ENCODE results near the gene PPP6R3.

PPP6R3 gene

GRCh38 chr11:68467201-68467834 lies 6.8 kb downstream of the PPP6R3 start:
- TF ChIP-seq, protein P1, sequence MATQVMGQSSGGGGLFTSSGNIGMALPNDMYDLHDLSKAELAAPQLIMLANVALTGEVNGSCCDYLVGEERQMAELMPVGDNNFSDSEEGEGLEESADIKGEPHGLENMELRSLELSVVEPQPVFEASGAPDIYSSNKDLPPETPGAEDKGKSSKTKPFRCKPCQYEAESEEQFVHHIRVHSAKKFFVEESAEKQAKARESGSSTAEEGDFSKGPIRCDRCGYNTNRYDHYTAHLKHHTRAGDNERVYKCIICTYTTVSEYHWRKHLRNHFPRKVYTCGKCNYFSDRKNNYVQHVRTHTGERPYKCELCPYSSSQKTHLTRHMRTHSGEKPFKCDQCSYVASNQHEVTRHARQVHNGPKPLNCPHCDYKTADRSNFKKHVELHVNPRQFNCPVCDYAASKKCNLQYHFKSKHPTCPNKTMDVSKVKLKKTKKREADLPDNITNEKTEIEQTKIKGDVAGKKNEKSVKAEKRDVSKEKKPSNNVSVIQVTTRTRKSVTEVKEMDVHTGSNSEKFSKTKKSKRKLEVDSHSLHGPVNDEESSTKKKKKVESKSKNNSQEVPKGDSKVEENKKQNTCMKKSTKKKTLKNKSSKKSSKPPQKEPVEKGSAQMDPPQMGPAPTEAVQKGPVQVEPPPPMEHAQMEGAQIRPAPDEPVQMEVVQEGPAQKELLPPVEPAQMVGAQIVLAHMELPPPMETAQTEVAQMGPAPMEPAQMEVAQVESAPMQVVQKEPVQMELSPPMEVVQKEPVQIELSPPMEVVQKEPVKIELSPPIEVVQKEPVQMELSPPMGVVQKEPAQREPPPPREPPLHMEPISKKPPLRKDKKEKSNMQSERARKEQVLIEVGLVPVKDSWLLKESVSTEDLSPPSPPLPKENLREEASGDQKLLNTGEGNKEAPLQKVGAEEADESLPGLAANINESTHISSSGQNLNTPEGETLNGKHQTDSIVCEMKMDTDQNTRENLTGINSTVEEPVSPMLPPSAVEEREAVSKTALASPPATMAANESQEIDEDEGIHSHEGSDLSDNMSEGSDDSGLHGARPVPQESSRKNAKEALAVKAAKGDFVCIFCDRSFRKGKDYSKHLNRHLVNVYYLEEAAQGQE (IDR thresholded peaks at IDR 0.05; ENCODE audit: insufficient read depth in 1 of 2, low read depth in 2 of 2, low read length in 2 of 2) = no peak
- no peak for TF ChIP-seq POLR2AphosphoS5 (IDR thresholded peaks at IDR 0.05; ENCODE audit: low read depth, low read length)
- TF ChIP-seq FOXP2 (optimal IDR thresholded peaks at IDR 0.05; ENCODE audit: borderline replicate concordance, extremely low read depth, extremely low read length, insufficient read depth) = no peak
- no peak for TF ChIP-seq SIN3A (IDR thresholded peaks at IDR 0.05; ENCODE audit: borderline replicate concordance, insufficient read depth, low read length)
- TF ChIP-seq TAF1 (IDR thresholded peaks at IDR 0.05; ENCODE audit: borderline replicate concordance, insufficient read depth, low read length) = no peak

GRCh38 chr11:68468217-68468828 lies 7.8 kb downstream of the PPP6R3 start:
- TF ChIP-seq POLR2AphosphoS5 (IDR thresholded peaks at IDR 0.05; ENCODE audit: low read depth, low read length) = no peak
- no peak for TF ChIP-seq FOXP2 (optimal IDR thresholded peaks at IDR 0.05; ENCODE audit: borderline replicate concordance, extremely low read depth, extremely low read length, insufficient read depth)
- TF ChIP-seq, protein P1 (IDR thresholded peaks at IDR 0.05; ENCODE audit: insufficient read depth in 1 of 2, low read depth in 2 of 2, low read length in 2 of 2) = no peak
- no peak for TF ChIP-seq TAF1 (IDR thresholded peaks at IDR 0.05; ENCODE audit: borderline replicate concordance, insufficient read depth, low read length)
- TF ChIP-seq SIN3A (IDR thresholded peaks at IDR 0.05; ENCODE audit: borderline replicate concordance, insufficient read depth, low read length) = no peak

GRCh38 chr11:68469122-68469521 lies 8.6 kb downstream of the PPP6R3 start:
- no peak for TF ChIP-seq TAF1 (IDR thresholded peaks at IDR 0.05; ENCODE audit: borderline replicate concordance, insufficient read depth, low read length)
- TF ChIP-seq, protein P1 (IDR thresholded peaks at IDR 0.05; ENCODE audit: insufficient read depth in 1 of 2, low read depth in 2 of 2, low read length in 2 of 2) = no peak
- no peak for TF ChIP-seq SIN3A (IDR thresholded peaks at IDR 0.05; ENCODE audit: borderline replicate concordance, insufficient read depth, low read length)
- TF ChIP-seq POLR2AphosphoS5 (IDR thresholded peaks at IDR 0.05; ENCODE audit: low read depth, low read length) = no peak
- TF ChIP-seq FOXP2 (optimal IDR thresholded peaks at IDR 0.05; ENCODE audit: borderline replicate concordance, extremely low read depth, extremely low read length, insufficient read depth) = no peak

DNA sequence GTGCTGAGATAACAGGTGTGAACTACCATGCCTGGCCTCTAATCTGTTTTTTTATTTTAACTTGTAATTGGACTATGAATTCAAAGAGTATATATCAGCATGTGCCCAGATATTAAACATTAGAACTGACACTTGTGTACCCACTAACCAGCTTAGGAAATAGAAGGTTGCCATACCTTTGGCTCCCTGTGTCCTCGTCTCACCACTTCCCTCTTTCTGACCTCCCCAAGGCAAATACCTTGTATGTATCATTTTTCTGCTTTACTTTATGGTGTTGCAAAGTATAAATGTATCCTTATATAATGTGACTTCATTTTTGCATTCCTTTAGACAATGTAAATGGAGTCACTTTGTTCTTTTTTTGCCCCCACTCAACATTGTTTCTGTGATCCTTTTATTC lies 9.1 kb downstream of the PPP6R3 start:
- no peak for TF ChIP-seq TAF1 (IDR thresholded peaks at IDR 0.05; ENCODE audit: borderline replicate concordance, insufficient read depth, low read length)
- TF ChIP-seq POLR2AphosphoS5 (IDR thresholded peaks at IDR 0.05; ENCODE audit: low read depth, low read length) = no peak
- TF ChIP-seq SIN3A (IDR thresholded peaks at IDR 0.05; ENCODE audit: borderline replicate concordance, insufficient read depth, low read length) = no peak
- TF ChIP-seq FOXP2 (optimal IDR thresholded peaks at IDR 0.05; ENCODE audit: borderline replicate concordance, extremely low read depth, extremely low read length, insufficient read depth) = no peak
- TF ChIP-seq, protein P1 (IDR thresholded peaks at IDR 0.05; ENCODE audit: insufficient read depth in 1 of 2, low read depth in 2 of 2, low read length in 2 of 2) = no peak
